ENCODE measurements around the gene TMEM219.

DNA sequence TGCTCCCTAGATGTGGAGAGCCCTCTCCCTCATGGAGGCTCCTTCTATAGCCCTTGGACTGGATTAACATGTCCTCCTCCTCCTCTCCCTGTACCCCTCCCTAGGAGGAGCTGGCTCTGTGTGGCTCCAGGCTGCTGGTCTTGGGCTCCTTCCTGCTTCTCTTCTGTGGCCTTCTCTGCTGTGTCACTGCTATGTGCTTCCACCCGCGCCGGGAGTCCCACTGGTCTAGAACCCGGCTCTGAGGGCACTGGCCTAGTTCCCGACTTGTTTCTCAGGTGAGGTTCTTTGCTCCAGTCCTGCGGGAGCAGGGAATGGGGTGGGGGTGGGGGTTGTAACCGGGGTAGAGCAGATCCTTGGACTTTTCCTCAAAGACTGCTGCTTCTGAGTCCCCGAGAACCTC is 9.4 kb downstream of the TMEM219 start:
- TF ChIP-seq CTCF (IDR thresholded peaks at IDR 0.05 in 2 of 3, conservative IDR thresholded peaks at IDR 0.05 in 1 of 3; ENCODE audit: insufficient read depth in 2 of 3, low read depth in 1 of 3, low read length in 3 of 3) = no peak
- TF ChIP-seq CREM (IDR thresholded peaks at IDR 0.05; ENCODE audit: low read depth) = no peak
- TF ChIP-seq, protein P1, sequence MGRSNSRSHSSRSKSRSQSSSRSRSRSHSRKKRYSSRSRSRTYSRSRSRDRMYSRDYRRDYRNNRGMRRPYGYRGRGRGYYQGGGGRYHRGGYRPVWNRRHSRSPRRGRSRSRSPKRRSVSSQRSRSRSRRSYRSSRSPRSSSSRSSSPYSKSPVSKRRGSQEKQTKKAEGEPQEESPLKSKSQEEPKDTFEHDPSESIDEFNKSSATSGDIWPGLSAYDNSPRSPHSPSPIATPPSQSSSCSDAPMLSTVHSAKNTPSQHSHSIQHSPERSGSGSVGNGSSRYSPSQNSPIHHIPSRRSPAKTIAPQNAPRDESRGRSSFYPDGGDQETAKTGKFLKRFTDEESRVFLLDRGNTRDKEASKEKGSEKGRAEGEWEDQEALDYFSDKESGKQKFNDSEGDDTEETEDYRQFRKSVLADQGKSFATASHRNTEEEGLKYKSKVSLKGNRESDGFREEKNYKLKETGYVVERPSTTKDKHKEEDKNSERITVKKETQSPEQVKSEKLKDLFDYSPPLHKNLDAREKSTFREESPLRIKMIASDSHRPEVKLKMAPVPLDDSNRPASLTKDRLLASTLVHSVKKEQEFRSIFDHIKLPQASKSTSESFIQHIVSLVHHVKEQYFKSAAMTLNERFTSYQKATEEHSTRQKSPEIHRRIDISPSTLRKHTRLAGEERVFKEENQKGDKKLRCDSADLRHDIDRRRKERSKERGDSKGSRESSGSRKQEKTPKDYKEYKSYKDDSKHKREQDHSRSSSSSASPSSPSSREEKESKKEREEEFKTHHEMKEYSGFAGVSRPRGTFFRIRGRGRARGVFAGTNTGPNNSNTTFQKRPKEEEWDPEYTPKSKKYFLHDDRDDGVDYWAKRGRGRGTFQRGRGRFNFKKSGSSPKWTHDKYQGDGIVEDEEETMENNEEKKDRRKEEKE (IDR thresholded peaks at IDR 0.05; ENCODE audit: borderline replicate concordance in 1 of 2, control insufficient read depth in 1 of 2, low read depth in 2 of 2, low read length in 1 of 2) = no peak
- no peak for TF ChIP-seq UBTF (IDR thresholded peaks at IDR 0.05; ENCODE audit: borderline replicate concordance in 1 of 2, low read depth in 2 of 2, low read length in 2 of 2)
- no peak for TF ChIP-seq EZH2 (IDR thresholded peaks at IDR 0.05; ENCODE audit: borderline replicate concordance, low read depth, low read length)
- TF ChIP-seq, protein P2, sequence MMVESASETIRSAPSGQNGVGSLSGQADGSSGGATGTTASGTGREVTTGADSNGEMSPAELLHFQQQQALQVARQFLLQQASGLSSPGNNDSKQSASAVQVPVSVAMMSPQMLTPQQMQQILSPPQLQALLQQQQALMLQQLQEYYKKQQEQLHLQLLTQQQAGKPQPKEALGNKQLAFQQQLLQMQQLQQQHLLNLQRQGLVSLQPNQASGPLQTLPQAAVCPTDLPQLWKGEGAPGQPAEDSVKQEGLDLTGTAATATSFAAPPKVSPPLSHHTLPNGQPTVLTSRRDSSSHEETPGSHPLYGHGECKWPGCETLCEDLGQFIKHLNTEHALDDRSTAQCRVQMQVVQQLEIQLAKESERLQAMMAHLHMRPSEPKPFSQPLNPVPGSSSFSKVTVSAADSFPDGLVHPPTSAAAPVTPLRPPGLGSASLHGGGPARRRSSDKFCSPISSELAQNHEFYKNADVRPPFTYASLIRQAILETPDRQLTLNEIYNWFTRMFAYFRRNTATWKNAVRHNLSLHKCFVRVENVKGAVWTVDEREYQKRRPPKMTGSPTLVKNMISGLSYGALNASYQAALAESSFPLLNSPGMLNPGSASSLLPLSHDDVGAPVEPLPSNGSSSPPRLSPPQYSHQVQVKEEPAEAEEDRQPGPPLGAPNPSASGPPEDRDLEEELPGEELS (CRISPR knock-in tag; IDR thresholded peaks at IDR 0.05; ENCODE audit: borderline replicate concordance) = no peak
- TF ChIP-seq, protein P3, sequence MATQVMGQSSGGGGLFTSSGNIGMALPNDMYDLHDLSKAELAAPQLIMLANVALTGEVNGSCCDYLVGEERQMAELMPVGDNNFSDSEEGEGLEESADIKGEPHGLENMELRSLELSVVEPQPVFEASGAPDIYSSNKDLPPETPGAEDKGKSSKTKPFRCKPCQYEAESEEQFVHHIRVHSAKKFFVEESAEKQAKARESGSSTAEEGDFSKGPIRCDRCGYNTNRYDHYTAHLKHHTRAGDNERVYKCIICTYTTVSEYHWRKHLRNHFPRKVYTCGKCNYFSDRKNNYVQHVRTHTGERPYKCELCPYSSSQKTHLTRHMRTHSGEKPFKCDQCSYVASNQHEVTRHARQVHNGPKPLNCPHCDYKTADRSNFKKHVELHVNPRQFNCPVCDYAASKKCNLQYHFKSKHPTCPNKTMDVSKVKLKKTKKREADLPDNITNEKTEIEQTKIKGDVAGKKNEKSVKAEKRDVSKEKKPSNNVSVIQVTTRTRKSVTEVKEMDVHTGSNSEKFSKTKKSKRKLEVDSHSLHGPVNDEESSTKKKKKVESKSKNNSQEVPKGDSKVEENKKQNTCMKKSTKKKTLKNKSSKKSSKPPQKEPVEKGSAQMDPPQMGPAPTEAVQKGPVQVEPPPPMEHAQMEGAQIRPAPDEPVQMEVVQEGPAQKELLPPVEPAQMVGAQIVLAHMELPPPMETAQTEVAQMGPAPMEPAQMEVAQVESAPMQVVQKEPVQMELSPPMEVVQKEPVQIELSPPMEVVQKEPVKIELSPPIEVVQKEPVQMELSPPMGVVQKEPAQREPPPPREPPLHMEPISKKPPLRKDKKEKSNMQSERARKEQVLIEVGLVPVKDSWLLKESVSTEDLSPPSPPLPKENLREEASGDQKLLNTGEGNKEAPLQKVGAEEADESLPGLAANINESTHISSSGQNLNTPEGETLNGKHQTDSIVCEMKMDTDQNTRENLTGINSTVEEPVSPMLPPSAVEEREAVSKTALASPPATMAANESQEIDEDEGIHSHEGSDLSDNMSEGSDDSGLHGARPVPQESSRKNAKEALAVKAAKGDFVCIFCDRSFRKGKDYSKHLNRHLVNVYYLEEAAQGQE (IDR thresholded peaks at IDR 0.05; ENCODE audit: borderline replicate concordance) = no peak
- TF ChIP-seq, protein P3 (CRISPR knock-in tag; IDR thresholded peaks at IDR 0.05; ENCODE audit: low read depth) = no peak
- TF ChIP-seq SMAD1 (IDR thresholded peaks at IDR 0.05; ENCODE audit: low read depth, low read length, partially characterized antibody) = no peak
- TF ChIP-seq ZNF23 (CRISPR knock-in tag; IDR thresholded peaks at IDR 0.05) = no peak
- no peak for TF ChIP-seq NELFE (IDR thresholded peaks at IDR 0.05; ENCODE audit: insufficient read depth, insufficient read length)
- TF ChIP-seq POLR2G (IDR thresholded peaks at IDR 0.05; ENCODE audit: low read depth, low read length) = no peak
- no peak for TF ChIP-seq USF1 (CRISPR knock-in tag; IDR thresholded peaks at IDR 0.05)
- TF ChIP-seq RBFOX2 (IDR thresholded peaks at IDR 0.05; ENCODE audit: low read depth, low read length) = no peak
- no peak for TF ChIP-seq KDM2B (CRISPR knock-in tag; IDR thresholded peaks at IDR 0.05)
